GM12864 (cell line): ENCODE data around the gene ADGRF4.

Source experiments
- DNase-seq: peaks from one replicate; pipeline ENCODE4 v3.0.0-alpha.2; 2011; ENCODE audit warnings: low read depth
- H3K4me3 ChIP-seq: 2 replicates; pipeline ENCODE4 v1.5.1; 2011; ENCODE audit warnings: mild to moderate bottlenecking, low read depth, low read length, control low read depth
- CTCF ChIP-seq: IDR thresholded peaks from 2 replicates; pipeline ENCODE4 v1.5.1; 2011; ENCODE audit warnings: low read depth, mild to moderate bottlenecking, moderate library complexity, low read length, control low read depth, inconsistent platforms; ENCODE audit errors: missing control alignments

The ADGRF4 gene

GRCh38 chr6:47767102-47767501, 68.7 kb downstream of the ADGRF4 start:
- no peak for TF ChIP-seq CTCF
- H3K4me3 ChIP-seq: no peak overlapping the region
- no peak for DNase-seq

DNA sequence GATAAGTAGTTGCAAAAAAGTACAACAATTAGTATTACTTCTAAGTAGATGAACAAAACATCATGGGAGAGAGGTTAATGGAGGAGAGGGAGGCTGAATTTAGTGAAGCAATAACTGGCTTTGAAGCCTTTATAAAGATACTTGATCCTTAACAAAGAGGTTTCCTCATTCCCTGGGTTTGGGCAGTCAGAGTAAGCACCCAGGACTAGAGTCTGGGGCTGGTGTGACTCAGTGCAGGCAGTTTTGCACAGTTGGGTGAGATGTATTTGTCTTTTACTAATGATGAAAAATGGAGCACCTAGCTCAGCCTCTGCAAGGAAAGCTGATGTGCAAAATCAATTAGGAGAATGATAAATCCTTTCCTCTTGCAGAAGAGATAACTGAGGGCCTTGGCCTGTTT, 71.6 kb downstream of the ADGRF4 start:
- no peak for TF ChIP-seq CTCF
- no peak overlapping the region for H3K4me3 ChIP-seq
- DNase-seq: no peak
